Mucosa of rectum (tissue), 2 donors: ENCODE results near the gene KRT36.

Source experiments
- H3K27ac ChIP-seq, 2 donors: one replicate each; pipeline ENCODE4 v1.7.0; 2013; ENCODE audit warnings: inconsistent platforms in 2 of 2, low read depth in 2 of 2, low read length in 2 of 2
- H3K27me3 ChIP-seq, 2 donors: one replicate each; pipeline ENCODE4 v1.7.0; 2013; ENCODE audit warnings: low read length in 2 of 2; ENCODE audit not compliant: control insufficient read depth in 2 of 2, insufficient read depth in 2 of 2
- H3K36me3 ChIP-seq, 2 donors: one replicate each; pipeline ENCODE4 v1.7.0; 2013; ENCODE audit warnings: low read length in 2 of 2; ENCODE audit not compliant: control insufficient read depth in 2 of 2, insufficient read depth in 2 of 2
- H3K4me1 ChIP-seq, 2 donors: one replicate each; pipeline ENCODE4 v1.7.0; 2013; ENCODE audit warnings: low read length in 2 of 2, mild to moderate bottlenecking in 1 of 2; ENCODE audit not compliant: control insufficient read depth in 2 of 2, insufficient read depth in 2 of 2
- H3K4me3 ChIP-seq, 2 donors: one replicate each; pipeline ENCODE4 v1.7.0; 2013; ENCODE audit warnings: low read length in 2 of 2
- H3K9ac ChIP-seq, 2 donors: one replicate each; pipeline ENCODE4 v1.7.0; 2013; ENCODE audit warnings: low read length in 2 of 2, low read depth in 1 of 2, mild to moderate bottlenecking in 1 of 2
- H3K9me3 ChIP-seq, 2 donors: one replicate each; pipeline ENCODE4 v1.7.0; 2013; ENCODE audit warnings: low read length in 2 of 2; ENCODE audit not compliant: control insufficient read depth in 2 of 2
- donor health status: healthy.
- donor health status: Normal muscosa, but diverticular disease.

The KRT36 gene

DNA sequence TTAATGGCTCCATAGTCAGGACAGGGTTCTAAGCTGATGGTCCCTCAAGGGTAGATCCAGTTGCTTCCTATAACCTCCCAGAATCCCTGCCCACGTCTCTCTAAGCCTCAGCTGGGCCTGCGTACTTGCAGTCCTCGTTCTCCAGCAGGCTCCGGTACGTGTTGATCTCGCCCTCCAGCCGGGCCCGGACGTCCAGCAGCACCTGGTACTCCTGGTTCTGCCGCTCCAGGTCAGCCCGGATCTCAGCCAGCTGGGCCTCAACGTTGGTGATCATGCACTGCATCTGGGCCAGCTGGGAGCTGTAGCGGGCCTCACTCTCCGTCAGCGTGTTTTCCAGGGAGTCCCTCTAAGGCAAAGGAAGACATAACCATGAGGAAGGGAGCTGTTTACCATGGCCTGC is 27.0 kb downstream of the KRT36 start:
- Histone ChIP-seq H3K36me3 (no peaks in the 10 kb centered on the region), H3K27ac (no peak overlapping the region), H3K4me1 (no peaks in the 10 kb centered on the region), H3K9me3 (no peaks in the 10 kb centered on the region), H3K27me3 (peaks cover 3% of the 10 kb centered on the region in 2 donors), H3K4me3 (no peak overlapping the region), H3K9ac (no peak overlapping the region)

GRCh38 chr17:41457676-41458075 is 32.0 kb downstream of the KRT36 start:
- no peaks in the 10 kb centered on the region for H3K36me3 ChIP-seq
- H3K9ac ChIP-seq = no peak overlapping the region
- H3K4me3 ChIP-seq = no peak overlapping the region
- no peak overlapping the region for H3K27ac ChIP-seq
- no peaks in the 10 kb centered on the region for H3K9me3 ChIP-seq
- no peaks in the 10 kb centered on the region for H3K27me3 ChIP-seq
- H3K4me1 ChIP-seq = no peaks in the 10 kb centered on the region

GRCh38 chr17:41456204-41456603 is 33.5 kb downstream of the KRT36 start:
- H3K27me3 ChIP-seq = peaks cover 0 to 7% of the 10 kb centered on the region in 2 donors
- no peaks in the 10 kb centered on the region for H3K4me1 ChIP-seq
- no peak overlapping the region for H3K9ac ChIP-seq
- H3K36me3 ChIP-seq = no peaks in the 10 kb centered on the region
- no peak overlapping the region for H3K4me3 ChIP-seq
- no peak overlapping the region for H3K27ac ChIP-seq
- no peaks in the 10 kb centered on the region for H3K9me3 ChIP-seq

DNA sequence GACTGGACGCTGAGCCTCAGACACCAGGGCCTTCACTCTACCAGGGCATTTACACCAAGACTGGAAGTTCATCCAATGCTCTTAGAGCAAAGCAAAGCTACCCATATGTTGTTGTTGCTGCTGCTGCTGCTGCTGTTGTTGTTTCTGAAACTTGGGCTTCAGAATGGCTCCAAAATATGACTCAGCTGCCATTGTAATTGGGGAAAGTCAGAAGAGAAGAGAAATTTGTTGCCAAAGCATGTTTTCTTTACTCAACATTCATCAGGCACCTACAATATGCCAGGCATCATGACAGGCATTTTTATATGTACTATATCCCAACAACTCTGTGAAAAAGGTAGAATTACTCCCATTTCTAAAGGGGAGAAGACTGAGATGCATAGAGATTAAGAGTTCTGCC is 34.5 kb downstream of the KRT36 start:
- Histone ChIP-seq H3K9me3 (no peaks in the 10 kb centered on the region), H3K36me3 (no peaks in the 10 kb centered on the region), H3K4me3 (no peak overlapping the region), H3K4me1 (no peaks in the 10 kb centered on the region), H3K27ac (no peak overlapping the region), H3K27me3 (peaks cover 0 to 7% of the 10 kb centered on the region in 2 donors), H3K9ac (no peak overlapping the region)

GRCh38 chr17:41453066-41453465 is 36.6 kb downstream of the KRT36 start:
- Histone ChIP-seq H3K4me1 (no peaks in the 10 kb centered on the region), H3K36me3 (no peaks in the 10 kb centered on the region), H3K27me3 (peaks cover 0 to 7% of the 10 kb centered on the region in 2 donors), H3K4me3 (no peak overlapping the region), H3K27ac (no peak overlapping the region), H3K9me3 (no peaks in the 10 kb centered on the region), H3K9ac (no peak overlapping the region)

GRCh38 chr17:41452281-41452680 is 37.4 kb downstream of the KRT36 start:
- H3K36me3 ChIP-seq = no peaks in the 10 kb centered on the region
- no peaks in the 10 kb centered on the region for H3K9me3 ChIP-seq
- H3K27ac ChIP-seq = no peak overlapping the region
- no peak overlapping the region for H3K4me3 ChIP-seq
- H3K27me3 ChIP-seq = peaks cover 0 to 8% of the 10 kb centered on the region in 2 donors
- no peak overlapping the region for H3K9ac ChIP-seq
- no peaks in the 10 kb centered on the region for H3K4me1 ChIP-seq

- Histone ChIP-seq H3K9ac (no peak overlapping the region), H3K27me3 (peaks cover 0 to 8% of the 10 kb centered on the region in 2 donors), H3K4me1 (no peaks in the 10 kb centered on the region), H3K9me3 (no peaks in the 10 kb centered on the region), H3K4me3 (no peak overlapping the region), H3K36me3 (no peaks in the 10 kb centered on the region), H3K27ac (no peak overlapping the region)
Observed at GRCh38 chr17:41451154-41451728, 38.5 kb downstream of the KRT36 start.

DNA sequence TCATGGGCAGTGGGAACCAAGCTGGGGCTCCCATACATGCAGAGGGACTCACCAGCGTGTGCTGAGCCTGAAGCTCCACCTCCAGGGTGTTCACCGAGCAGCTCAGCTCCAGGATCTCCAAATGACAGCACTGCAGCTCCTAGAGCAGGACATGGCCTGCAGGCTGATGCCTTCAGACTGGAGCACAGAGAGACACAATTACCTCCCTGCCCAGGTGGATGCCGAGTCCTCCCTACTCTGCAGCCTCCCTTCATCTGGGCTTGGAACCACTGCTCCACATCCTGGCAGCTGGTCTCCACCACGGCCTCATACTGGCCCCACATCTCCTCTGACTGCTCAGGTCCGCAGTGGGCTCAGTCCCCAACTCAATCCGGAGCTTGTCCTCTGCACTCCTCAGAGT is 40.7 kb downstream of the KRT36 start:
- Histone ChIP-seq H3K9me3 (no peaks in the 10 kb centered on the region), H3K27ac (no peak overlapping the region), H3K9ac (no peak overlapping the region), H3K27me3 (peaks cover 0 to 10% of the 10 kb centered on the region in 2 donors), H3K36me3 (no peaks in the 10 kb centered on the region), H3K4me3 (no peak overlapping the region), H3K4me1 (no peaks in the 10 kb centered on the region)

- H3K36me3 ChIP-seq = no peaks in the 10 kb centered on the region
- H3K27ac ChIP-seq = no peak overlapping the region
- H3K4me3 ChIP-seq = no peak overlapping the region
- no peak overlapping the region for H3K9ac ChIP-seq
- no peaks in the 10 kb centered on the region for H3K9me3 ChIP-seq
- H3K27me3 ChIP-seq = peaks cover 0 to 10% of the 10 kb centered on the region in 2 donors
- no peaks in the 10 kb centered on the region for H3K4me1 ChIP-seq
Observed at GRCh38 chr17:41448506-41448905, 41.2 kb downstream of the KRT36 start.

- Histone ChIP-seq H3K27me3 (peaks cover 0 to 8% of the 10 kb centered on the region in 2 donors), H3K9ac (no peak overlapping the region), H3K4me3 (no peak overlapping the region), H3K9me3 (no peaks in the 10 kb centered on the region), H3K36me3 (no peaks in the 10 kb centered on the region), H3K27ac (no peak overlapping the region), H3K4me1 (no peaks in the 10 kb centered on the region)
Observed at GRCh38 chr17:41446806-41447205, 42.9 kb downstream of the KRT36 start.

DNA sequence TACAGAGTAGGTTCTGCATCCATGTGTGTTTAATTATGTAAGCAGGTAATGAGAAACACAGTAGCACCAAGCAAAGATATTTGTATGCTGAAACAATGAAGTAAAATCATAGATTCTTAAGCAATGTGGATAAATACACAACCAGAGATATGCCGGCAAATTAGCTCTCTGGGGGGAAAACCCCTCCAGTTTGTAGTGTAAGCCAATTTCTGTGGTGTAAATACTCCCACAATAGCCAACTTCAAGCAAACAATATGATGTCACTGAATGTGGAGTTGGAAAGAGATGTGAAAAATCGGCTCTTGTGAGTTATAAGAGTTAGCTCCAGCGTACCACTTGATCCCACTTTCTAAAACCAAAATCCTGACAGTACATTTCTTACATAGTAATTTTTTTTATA is 45.1 kb downstream of the KRT36 start:
- H3K4me1 ChIP-seq = no peaks in the 10 kb centered on the region

More for the DNA sequence above, 45.1 kb downstream of the KRT36 start:
- H3K27me3 ChIP-seq = peaks cover 0 to 8% of the 10 kb centered on the region in 2 donors
- no peak overlapping the region for H3K27ac ChIP-seq
- no peak overlapping the region for H3K4me3 ChIP-seq
- no peaks in the 10 kb centered on the region for H3K9me3 ChIP-seq
- H3K36me3 ChIP-seq = no peaks in the 10 kb centered on the region
- no peak overlapping the region for H3K9ac ChIP-seq
